ENCODE results near the gene GRIN2A. TPM values are rescaled to one million over a fixed set of nuclear protein-coding genes. Genes with fewer than 3 reads are reported as not detected.

Gene GRIN2A
- total and polyA plus RNA-seq, 10 donors = under 0.01 to 0.10 (median 0.03) TPM; not detected in 7

GRCh38 chr16:10076037-10076436 is 106.2 kb downstream of the GRIN2A start:
- 79 to 92% (median 87%) methylated on average over 5 of the region's 5 CpGs for WGBS, 5 donors
- TF ChIP-seq, protein P1, sequence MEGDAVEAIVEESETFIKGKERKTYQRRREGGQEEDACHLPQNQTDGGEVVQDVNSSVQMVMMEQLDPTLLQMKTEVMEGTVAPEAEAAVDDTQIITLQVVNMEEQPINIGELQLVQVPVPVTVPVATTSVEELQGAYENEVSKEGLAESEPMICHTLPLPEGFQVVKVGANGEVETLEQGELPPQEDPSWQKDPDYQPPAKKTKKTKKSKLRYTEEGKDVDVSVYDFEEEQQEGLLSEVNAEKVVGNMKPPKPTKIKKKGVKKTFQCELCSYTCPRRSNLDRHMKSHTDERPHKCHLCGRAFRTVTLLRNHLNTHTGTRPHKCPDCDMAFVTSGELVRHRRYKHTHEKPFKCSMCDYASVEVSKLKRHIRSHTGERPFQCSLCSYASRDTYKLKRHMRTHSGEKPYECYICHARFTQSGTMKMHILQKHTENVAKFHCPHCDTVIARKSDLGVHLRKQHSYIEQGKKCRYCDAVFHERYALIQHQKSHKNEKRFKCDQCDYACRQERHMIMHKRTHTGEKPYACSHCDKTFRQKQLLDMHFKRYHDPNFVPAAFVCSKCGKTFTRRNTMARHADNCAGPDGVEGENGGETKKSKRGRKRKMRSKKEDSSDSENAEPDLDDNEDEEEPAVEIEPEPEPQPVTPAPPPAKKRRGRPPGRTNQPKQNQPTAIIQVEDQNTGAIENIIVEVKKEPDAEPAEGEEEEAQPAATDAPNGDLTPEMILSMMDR (IDR thresholded peaks at IDR 0.05 in 8 of 11, conservative IDR thresholded peaks at IDR 0.05 in 3 of 11) = no peak
- TF ChIP-seq POLR2A (IDR thresholded peaks at IDR 0.05) = no peak
- TF ChIP-seq POLR2AphosphoS5 (IDR thresholded peaks at IDR 0.05) = no peak

DNA sequence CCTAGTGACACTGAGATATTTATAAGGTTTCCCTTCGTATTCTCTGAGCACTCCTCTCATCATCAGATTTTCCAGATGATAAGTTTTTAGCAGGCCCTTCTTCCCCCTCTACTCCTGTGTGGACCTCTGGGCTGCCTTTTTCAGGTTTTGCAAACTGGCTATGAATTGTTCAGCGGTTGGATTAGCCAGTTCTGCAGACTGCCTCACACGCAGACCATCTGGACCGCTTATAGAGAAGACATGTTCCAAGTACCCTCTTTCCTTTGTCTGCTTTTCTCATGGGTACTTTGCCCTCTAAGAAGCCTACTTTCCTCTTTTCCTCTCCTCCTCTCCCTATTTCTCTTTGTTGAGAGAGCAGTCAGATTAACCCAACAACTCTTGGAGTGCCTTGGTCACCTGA is 111.6 kb downstream of the GRIN2A start:
- H3K9me3 ChIP-seq = no peaks in the 10 kb centered on the region
- no peak overlapping the region for H3K4me3 ChIP-seq
- H3K4me1 ChIP-seq = no peaks in the 10 kb centered on the region
- H3K27me3 ChIP-seq (replicated peaks in 1 of 7) = peaks cover 0 to 16% (median 0%) of the 10 kb centered on the region in 7 donors
- no peaks in the 10 kb centered on the region for H3K36me3 ChIP-seq
- DNase-seq = no peak
- WGBS, 5 donors = 69 to 92% (median 82%) methylated on average over 4 of the region's 4 CpGs
- intact Hi-C loops (cut with DNase I; ENCODE audit: low total_unique reads) = no loop called here
- TF ChIP-seq, protein P1 (IDR thresholded peaks at IDR 0.05 in 8 of 11, conservative IDR thresholded peaks at IDR 0.05 in 3 of 11) = no peak
- TF ChIP-seq POLR2AphosphoS5 (IDR thresholded peaks at IDR 0.05) (no peak), POLR2A (IDR thresholded peaks at IDR 0.05) (no peak)
- no peak overlapping the region for H3K27ac ChIP-seq

More at GRCh38 chr16:10076037-10076436, 106.2 kb downstream of the GRIN2A start:
- intact Hi-C loops (cut with DNase I; ENCODE audit: low total_unique reads) = no loop called here
- H3K9me3 ChIP-seq = no peaks in the 10 kb centered on the region
- H3K27ac ChIP-seq = no peak overlapping the region
- DNase-seq = no peak
- no peak overlapping the region for H3K4me3 ChIP-seq
- H3K4me1 ChIP-seq = no peaks in the 10 kb centered on the region
- H3K27me3 ChIP-seq (replicated peaks in 1 of 7) = peaks cover 0 to 5% (median 0%) of the 10 kb centered on the region in 7 donors
- H3K36me3 ChIP-seq = no peaks in the 10 kb centered on the region

- H3K9me3 ChIP-seq = no peaks in the 10 kb centered on the region
- DNase-seq = no peak
- no peak overlapping the region for H3K4me3 ChIP-seq
- intact Hi-C loops (cut with DNase I; ENCODE audit: low total_unique reads) = no loop called here
- no peaks in the 10 kb centered on the region for H3K36me3 ChIP-seq
- H3K4me1 ChIP-seq = no peaks in the 10 kb centered on the region
- H3K27me3 ChIP-seq (replicated peaks in 1 of 7) = peaks cover 0 to 16% (median 0%) of the 10 kb centered on the region in 7 donors
- H3K27ac ChIP-seq = no peak overlapping the region
- TF ChIP-seq, protein P1 (IDR thresholded peaks at IDR 0.05 in 8 of 11, conservative IDR thresholded peaks at IDR 0.05 in 3 of 11) = no peak
- no peak for TF ChIP-seq POLR2AphosphoS5 (IDR thresholded peaks at IDR 0.05)
- TF ChIP-seq POLR2A (IDR thresholded peaks at IDR 0.05) = no peak
- WGBS, 5 donors = 53 to 73% (median 64%) methylated on average over 2 to 3 of the region's 3 CpGs
Observed at GRCh38 chr16:10069374-10069773, 112.9 kb downstream of the GRIN2A start.

DNA sequence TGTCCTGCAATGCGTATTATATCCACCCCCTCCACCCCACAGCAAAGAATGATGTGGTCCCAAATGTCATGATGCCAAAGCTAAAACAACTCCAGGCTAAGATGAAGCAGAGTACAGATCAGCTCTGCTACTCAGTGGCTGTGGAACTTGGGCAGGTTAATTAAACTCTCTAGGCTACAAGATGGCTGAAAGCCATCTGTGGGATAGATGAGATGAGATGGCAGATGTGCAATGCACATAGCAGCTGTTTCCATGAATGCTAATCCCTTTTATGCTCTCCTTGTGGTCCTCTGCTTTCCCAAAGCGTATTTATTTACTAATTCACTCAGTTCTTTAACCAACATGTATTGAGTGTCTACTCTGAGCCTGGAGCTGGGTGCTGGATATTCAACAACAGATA is 114.4 kb downstream of the GRIN2A start:
- WGBS, 5 donors = 47 to 77% (median 61%) methylated on average over 2 of the region's 2 CpGs
- Histone ChIP-seq H3K27me3 (replicated peaks in 1 of 7) (peaks cover 0 to 16% (median 0%) of the 10 kb centered on the region in 7 donors), H3K36me3 (no peaks in the 10 kb centered on the region), H3K27ac (no peak overlapping the region), H3K9me3 (no peaks in the 10 kb centered on the region), H3K4me1 (no peaks in the 10 kb centered on the region), H3K4me3 (no peak overlapping the region)
- intact Hi-C loops (cut with DNase I; ENCODE audit: low total_unique reads) = no loop called here
- TF ChIP-seq POLR2AphosphoS5 (IDR thresholded peaks at IDR 0.05) (no peak), POLR2A (IDR thresholded peaks at IDR 0.05) (no peak)
- TF ChIP-seq, protein P1 (IDR thresholded peaks at IDR 0.05 in 8 of 11, conservative IDR thresholded peaks at IDR 0.05 in 3 of 11) = no peak
- DNase-seq = no peak

All from spleen (tissue), 11 donors.